HTERT RPE-1 (cell line): ENCODE results near the gene UXT.
"Not testable (repeated sequence)": the region's sequence is repeated elsewhere in the genome, so short reads cannot be mapped to it uniquely, and the experiment has no call there.

Experiments used
- in situ Hi-C: fragments of 300-500 bp; cut with MboI; formaldehyde crosslinking; loops from 4 replicates; pipeline ENCODE4 v1.14.3; 2020; ENCODE audit warnings: low sequenced_read_pairs

UXT gene, protein sequence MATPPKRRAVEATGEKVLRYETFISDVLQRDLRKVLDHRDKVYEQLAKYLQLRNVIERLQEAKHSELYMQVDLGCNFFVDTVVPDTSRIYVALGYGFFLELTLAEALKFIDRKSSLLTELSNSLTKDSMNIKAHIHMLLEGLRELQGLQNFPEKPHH

DNA sequence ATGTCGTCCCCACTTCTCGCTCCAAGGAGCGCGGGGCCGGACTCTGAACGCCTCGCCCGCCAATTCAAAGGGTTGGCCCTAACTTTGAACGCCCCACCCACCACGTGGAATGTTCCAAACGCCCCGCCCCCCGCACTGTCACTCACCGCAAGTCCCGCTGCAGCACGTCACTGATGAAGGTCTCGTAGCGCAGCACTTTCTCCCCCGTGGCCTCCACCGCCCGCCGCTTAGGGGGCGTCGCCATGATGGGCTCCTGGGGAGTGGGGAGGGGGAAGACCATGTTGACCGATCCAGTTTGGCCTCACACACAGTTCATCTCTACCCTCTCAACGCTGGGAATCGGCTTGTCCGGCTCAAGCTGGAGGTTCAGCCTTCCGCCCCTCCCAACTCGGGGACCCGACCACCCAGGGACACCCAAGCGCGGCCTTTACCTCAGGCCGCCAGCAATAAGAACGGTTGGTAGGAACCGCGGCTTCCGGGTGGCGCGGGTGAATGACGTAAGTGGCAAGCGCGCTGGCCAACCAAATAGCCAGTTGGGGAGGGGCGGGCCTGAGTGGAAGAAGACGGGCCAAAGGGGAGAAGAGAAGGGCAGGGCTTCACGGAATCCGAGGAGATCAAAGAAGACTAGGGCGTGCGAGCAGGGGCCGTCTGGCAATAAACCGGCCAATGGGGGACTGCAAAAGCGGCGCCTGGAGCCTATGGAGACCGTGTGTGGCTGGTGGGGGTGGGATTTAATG is at the start of gene UXT:
Gene UXT (minus strand): TSS at position 497 of the 737 bp plus-strand sequence. CDS start 253 bp downstream, at position 244.
- in situ Hi-C loops = no loop called here

DNA sequence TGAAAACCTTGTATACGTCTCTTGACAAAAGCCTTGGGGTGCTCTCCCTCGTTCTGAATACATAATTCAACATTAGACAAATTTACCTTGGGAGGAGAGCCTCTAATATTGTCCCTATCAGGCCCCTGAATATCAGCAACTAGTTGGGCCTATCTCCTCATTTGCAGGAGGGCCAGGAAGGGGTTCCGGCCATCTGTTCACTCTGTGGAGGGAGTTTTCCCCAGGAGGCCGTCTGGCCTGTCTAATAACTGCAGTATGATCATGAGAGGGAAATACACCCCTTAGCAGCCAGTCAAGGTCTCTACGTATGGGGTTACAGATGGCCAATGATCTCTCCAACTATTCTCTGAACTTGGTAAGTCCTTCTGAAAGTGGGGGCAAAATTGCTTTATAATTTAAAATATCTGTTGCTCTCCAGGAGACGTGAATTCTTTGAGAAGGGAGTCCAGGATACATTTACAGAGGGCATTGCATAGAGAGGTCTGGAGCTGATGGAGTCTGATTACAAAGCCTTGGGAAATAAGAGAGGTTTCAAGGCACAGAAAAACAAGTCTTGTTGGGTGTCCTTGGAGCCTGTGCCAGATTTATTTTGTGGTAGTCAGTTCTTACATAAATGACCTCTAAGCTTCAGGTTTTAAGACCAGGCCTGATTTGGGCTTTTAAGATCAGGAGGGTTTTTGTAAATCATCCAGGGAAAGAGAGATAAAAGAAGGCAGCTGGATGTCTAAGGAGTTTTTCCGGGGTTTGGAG is 48.2 kb upstream of the UXT start:
- in situ Hi-C loops = no loop called here

DNA sequence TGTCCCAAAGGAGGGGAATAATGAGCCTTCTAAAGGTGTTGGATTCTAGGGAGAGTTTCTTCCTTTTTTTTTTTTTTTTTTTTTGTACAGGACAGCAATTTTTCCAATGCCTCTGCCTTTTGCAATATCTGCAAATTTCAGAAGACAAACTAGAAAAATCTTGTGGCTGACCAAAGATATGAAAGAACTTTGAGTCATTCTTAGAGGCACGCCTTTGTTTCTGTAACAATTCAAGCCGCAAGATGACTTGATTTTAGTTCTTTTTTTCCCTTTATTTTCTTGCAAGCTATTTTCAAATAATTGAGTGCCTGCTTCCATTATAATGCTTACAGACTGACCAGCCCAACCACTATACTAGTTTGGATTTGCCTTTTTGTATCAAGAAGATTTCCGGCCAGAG is 47.6 kb upstream of the UXT start:
- in situ Hi-C loops = no loop called here

DNA sequence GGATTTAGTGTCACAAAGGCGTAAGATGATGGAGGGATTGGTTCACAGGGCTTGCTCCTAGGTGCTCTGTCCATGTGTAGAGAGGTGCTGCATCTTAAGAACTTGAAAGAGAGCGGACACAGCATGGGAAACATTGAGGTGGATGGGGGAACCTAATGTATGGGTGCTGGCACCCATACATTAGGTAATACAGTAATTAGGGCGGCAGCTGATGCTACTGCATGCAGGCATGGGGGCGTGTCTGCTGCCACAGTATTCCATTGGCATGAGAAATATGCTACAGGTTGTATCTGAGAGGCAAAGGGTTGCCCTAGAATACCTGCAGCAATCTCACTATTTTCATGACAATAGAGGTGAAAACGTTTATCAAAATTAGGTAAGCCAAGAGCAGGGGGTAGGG is 45.8 kb upstream of the UXT start:
- in situ Hi-C loops = no loop called here

DNA sequence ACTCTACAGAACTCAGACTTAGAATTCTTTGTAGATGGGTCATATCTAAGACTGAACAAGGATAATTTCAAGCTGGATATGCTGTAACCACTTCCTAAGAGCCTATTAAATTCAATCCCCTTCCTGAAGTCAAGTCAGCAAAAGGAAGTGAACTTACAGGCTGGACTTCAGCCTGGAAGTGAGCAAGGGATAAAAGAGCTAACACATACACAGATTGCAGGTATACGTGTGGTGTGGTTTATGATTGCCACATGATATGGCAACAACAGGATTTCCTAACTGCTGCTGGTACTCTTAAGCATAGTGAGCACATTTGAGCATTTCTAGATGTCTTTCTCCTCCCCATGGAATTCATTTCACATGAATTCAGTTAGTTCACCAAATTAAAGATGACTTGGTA is 38.2 kb upstream of the UXT start:
- in situ Hi-C loops = no loop called here

DNA sequence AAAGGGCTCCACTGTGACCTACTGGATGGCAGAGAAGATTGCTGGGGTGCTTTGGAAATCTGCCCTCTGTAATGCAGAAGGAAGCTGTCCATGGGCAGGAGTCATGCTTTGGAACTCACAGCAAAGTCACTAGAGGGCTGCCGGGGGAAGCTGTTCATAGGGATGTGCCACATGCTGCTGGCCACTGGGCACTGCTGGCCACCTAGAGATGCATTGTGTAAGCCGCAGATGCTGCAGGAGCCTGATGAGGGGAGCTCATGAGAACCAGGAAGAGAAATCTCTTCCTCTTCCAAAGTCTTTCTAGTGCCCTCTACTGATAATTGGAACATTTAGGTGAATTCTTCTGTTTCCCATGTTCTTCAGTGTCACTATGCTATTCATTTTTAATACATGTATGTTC is 31.2 kb upstream of the UXT start:
- in situ Hi-C loops = no loop called here

DNA sequence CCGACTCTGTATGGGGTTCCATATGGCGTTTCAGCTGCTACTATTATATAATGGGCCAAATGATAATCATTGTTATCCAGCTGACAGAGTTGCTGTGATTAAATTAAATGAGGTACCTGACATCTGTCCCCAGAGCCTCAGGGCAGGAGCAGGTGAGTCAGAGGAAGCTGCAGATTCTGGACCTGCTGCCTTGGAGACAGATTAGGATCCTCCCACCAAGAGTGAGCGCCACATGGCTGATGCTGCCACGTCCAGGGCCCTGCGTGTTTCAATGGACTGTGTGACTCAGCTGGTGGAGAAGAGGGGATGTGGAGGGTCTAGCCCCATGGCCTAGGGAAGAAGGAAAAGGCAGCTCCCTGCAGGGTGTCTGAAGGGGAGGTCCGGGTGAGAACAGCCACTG is 28.3 kb upstream of the UXT start:
- in situ Hi-C loops = no loop called here

DNA sequence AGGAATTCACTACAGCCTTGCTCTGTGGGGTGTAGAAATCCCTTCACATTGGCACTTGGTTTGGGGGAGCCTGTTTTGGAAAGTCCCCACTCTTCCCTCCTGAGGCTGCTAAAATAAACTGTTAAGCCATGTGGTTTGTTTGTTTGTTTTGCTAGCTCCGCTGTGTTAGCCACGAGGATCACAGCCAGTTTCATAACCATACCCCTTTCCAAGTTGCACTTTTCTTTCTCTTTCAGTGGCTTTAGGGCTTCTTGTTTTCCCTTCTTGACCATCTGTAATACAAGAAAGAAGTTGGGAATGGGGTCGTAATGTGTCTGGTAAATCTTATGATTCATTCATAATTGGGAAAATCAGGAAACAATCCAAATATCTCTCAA is 24.8 kb upstream of the UXT start:
- in situ Hi-C loops = no loop called here

DNA sequence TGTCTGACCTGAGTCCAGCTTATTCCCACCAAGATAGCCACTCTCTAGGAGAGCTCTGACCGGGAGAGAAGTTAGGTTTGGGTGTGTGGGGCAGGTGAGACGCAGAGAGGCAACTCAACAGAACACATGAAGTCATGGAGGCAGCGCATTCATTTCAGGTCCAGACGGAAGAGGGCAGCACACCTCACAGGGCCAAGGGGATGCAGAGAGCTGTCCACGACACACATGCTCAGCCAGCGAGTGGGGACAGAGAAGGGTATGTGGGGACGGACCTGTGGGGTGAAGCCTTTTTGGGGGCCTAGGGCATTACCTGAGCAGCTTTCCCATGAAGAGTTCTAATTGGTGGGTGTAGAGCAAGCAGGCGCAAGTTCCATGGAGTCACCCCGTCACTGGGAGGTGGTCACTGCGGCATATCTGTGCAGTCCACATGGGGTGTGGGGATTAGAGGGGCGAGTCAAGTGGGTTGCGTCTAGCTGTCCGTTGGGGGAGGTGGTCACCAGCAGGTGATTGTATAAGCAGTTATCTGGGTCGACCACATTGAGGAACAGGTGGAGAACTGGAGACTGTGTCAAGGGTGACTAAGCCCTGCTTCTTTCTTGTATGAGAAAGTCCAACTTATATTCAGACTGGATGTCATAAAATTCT is 24.3 kb upstream of the UXT start:
- in situ Hi-C loops = no loop called here

DNA sequence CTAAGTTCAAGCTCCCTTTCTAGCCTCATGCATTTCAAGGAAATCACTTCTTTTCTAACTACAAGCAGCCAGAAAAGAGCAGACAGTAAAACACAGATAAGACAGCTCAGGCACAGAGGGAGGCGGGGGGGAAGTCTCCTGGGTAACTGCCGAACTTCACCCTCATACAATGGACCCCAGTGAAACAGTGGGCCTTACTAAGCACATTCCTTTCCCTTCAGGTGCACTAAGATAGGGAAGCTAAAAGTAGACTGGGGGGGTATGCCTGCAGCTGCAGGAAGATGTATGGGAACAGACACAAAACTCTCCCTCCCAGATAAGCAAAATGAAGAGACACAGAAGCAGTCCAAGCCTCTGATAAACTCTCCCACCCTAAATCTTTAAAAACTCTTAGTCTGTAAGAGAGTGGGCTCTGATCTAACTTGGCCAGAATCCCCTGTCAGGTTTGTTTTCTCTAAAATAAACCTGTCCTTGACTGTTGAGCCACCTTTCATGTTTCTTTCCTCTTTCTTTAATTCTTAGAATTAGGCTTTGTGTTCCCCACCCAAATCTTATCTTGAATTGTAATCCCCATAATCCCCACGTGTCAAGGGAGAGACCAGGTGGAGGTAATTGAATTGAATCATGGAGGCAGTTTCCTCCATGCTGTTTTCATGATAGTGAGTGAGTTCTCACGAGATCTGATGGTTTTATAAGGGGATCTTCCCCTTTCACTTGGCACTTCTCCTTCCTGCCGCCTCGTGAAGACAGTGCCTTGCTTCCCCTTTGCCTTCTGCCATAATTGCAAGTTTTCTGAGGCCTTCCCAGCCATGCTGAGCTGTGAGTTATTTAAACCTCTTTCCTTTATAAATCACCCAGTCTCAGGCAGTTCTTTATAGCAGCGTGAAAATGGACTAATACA is 17.2 kb upstream of the UXT start:
- in situ Hi-C loops = not testable (repeated sequence)

DNA sequence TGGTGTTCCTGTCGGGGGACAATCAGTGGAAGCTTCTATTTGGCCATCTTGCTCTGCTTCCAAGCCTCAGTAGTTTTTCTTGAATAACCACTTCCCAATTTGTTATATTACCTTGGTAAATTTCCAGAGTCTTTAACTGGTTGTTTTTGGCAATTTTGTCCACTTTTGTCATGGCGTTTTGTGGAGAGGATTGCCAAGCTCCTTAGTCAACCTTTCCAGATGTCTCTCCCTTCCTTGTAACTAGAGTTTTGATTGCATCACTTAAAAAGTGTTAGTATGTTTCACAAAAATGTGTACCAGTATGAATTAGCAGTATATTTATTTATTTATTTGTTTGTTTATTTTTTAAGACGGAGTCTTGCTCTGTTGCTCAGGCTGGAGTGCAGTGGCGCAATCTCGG is 15.8 kb upstream of the UXT start:
- in situ Hi-C loops = no loop called here

DNA sequence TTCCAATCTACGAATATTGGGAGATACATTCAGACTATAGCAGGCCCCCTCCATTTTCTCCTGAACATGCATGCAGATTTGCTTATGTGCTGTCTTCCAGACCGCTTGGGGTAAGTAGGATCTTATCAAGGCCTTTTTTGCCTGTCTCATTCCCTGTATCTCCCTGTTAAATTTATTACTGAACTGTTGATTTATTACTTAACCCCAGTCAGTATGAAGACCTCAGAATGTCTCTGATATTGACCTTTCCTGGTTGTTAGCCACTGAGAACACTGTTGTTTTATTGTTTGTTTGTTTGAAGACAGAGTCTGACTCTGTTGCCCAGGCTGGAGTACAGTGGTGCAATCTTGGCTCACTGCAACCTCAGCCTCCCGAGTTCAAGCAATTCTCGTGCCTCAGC is 6.8 kb upstream of the UXT start:
- in situ Hi-C loops = not testable (repeated sequence)

DNA sequence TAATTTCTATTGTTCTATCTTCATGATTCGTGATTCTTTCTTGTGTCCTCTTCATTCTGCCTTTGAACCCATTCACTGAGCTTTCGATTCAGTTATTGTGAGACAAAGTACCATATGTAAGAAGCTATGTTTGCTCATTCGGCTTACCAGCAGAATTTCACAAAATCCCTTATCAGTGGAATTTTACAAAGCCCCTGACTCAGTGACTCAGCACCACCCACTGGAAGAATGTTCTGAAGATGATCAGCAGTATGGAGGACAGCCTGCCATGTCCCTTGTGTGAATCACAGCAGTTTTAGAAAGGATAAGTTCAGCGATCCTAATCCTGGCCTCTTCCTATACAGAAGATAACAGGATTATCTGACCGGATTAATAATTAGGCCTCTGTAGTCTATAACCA is 5.8 kb upstream of the UXT start:
- in situ Hi-C loops = no loop called here

DNA sequence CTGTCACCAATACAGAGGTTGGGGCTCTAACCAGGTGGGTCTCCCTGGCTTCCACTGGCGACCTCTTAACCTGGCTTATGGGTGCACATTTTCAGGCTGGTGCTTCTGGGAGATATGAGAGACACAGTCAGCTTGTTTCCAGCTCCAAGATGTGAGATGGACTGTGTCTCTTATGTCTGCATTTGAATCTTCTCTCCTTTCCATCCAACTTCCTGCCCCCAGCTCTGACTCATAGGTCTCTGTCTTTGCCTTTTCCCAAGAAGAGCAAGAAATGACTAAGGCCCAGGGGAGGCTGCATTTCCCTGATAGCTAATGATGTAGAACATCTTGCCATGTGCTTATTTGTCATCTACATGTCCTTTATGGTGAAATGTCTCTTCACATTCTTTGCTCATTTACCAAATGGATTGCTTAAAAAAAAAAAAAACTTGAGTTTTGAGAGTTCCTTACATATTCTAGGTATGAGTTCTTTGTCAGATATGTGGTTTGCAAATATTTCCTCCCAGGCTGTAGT is 3.2 kb upstream of the UXT start:
- in situ Hi-C loops = no loop called here

DNA sequence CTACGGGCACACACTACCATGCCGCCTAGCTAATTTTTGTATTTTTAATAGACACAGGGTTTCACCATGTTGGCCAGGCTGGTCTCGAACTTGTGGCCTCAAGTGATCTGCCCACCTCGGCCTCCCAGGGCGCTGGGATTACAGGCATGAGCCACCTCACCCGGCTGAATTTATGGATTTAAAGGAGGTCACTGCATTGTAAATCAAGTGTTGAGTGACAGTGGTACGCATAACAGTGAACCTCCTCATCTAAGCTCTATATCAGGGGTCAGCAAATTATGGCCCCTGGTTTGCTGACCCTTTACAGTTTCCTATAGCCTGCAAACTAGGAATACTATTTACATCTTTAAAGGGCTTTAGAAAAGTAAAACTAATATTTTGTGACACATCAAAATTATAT is 2.6 kb upstream of the UXT start:
- in situ Hi-C loops = no loop called here

DNA sequence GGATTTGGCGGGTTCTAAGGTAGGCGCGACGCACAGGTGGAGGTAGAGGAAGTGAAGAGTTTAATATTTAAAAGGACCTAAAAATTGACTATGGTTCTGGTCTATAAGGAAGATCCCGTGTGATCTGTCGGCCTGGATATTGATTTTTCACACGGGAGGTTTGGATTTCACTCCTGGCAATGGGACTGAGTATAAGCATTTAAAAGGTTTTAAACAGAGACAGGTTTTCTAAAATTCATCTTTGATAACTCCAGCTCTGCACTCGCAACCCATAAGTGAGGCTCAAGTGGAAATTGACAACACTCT is 394 bp upstream of the UXT start:
- in situ Hi-C loops = no loop called here

DNA sequence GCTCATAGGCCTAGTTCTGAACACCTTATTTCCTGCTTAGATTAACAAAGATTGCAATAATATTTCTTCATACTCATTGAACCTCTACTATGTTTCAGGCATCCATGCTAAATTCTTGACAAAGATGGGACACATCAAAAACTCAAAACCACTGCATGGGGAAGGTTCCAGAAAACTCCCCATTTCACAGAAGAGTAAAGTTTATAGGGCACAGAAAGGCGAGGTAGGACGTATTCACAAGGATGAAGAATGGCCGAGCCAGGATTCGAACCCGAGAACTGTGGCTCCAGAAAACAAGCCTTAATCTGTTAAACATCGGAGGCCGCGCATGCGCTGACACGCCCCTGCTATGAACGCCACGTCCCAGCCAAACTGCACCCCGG is 688 bp downstream of the UXT start:
- in situ Hi-C loops = no loop called here

DNA sequence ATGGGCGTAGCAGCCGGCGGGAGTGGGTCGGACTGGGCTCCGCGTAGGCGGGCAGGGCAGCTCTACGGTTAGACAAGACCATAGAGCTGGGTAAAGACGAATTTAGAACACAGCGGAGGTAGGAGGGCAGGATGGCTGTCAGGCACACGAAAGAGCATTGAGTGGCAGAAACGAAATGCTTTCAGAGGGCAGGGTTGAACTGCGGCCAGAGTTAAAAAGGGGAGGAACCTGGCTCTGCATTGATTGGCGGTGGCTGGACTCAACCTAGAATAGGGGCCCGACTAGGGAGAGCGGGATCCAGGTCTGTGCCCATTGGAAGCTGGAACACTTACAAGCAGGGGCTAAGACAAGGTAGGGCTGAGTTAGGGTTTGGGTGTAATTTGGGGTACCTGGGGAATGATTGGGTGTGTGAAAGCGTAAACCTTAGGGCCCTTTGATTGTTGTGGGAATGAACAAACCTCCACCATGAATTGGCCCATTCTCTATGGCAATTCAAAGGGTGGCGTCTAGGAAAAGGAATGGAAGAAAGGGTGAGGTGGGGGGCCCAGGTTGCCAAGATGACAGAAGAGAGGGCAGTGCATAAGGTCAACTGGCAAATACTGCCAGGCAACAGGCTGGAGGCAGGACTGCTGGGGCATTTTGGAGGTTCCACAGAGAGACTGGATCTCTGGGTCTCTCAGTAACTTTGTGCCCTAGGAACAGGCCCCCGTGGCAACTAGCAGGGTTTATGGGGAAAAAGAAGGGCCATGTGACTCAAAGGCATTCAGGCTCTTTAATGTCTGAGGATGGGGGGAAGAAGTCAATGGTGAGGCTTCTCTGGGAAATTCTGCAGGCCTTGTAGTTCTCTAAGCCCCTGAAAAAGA is 7.7 kb downstream of the UXT start:
- in situ Hi-C loops = no loop called here

DNA sequence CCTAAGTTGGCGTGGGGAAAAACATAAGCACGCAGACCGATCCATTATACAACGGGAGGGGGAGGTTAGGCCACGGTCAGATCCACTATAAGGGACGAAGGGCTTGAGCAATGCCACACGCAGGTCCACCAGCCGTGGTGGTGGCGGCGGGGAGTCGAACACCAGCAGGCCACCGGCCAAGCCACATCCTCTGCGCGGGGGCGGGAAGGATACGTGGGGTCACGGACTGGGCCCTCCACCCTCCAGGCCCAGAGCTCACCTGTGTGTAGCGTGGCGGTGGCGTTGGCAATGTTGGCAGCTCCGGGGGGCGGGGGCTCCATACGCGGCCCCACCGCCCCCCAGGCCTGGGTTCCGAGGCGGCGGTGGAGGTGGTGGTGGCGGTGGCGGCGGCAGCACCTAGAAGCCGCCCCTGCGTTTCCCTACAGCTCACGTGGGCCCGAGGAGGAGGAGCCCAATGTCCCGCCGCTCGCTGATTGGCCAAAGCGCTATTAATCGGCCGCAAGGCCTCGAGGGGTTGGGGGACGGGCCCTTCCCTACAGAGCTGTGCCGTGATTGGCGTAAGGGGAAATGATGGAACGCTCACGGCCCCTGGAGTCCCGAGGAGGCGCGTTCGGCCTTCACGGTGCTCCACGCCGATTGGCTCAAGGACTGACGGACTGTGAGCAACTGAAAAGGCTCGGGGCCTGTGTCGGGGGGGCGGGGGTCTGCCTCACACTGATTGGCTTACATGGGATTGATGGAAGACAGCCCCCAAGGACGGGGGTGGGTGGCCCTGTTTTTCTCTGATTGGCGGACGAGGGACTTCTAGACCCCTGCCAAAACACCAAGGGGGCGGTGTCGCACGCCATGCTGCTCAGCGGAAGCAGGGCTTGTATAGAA is 8.6 kb downstream of the UXT start, which contains the start of gene ELK1:
Gene ELK1 (minus strand): TSS at position 400 of the 879 bp plus-strand sequence. CDS start 9,122 bp downstream, outside the sequence.
- in situ Hi-C loops = no loop called here
